SH-SY5Y (cell line): ENCODE measurements around the gene MEGF6.

Source experiments
- GATA2 ChIP-seq: IDR thresholded peaks from 2 replicates; pipeline ENCODE4 v1.6.1; 2011; ENCODE audit warnings: mild to moderate bottlenecking, low read depth, low read length
- GATA3 ChIP-seq: IDR thresholded peaks from 2 replicates; pipeline ENCODE4 v1.6.1; 2011; ENCODE audit warnings: low read depth, mild to moderate bottlenecking, low read length, moderate library complexity

- no peak for TF ChIP-seq GATA2
- no peak for TF ChIP-seq GATA3
Observed at GRCh38 chr1:3551711-3552110, 59.6 kb downstream of the MEGF6 start.
